ENCODE data around the gene RALGAPA2. TPM values are rescaled to one million over a fixed set of nuclear protein-coding genes. Genes with fewer than 3 reads are reported as not detected.

RALGAPA2 gene
- polyA plus RNA-seq, 4 donors, result 7.6 to 34.3 (median 17.7) TPM

DNA sequence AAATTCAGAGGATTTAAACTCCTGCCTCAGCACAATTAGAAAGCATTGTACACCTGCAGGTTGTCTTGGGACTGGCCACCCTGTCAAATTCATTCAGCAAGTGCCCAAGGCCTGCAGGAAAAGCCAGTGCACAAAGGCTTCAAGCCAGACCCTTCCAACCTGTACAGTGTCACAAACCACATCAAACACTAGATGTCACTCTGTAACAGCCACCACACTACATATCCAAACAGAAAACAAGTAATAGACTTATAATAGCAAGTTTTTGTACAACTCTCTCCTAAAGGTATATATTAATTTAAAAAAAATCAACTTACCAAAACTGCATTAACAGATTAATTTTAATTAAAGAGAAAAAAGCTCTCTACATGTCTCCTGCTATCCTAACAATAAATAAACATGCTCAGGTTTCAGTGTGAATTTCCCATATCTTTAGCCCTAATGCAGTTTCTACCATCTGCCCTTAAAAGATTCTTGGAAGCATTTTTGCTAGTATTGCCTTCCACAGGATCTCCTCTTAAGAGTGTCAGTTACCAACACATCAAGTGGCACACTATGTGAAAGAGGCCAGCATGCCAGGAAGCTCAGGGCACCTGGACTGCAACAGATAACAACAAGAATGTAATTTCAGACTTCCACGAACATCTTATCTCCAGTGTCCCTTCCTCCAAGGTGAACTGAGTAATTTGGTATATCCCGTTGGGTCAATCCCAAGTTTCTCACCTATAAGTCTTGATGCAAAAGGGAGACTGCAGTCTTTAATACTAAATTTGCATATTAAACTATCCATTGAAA lies 47.5 kb downstream of the RALGAPA2 start:
- 19 to 52% (median 28%) methylated on average over 2 of the region's 2 CpGs for WGBS, 3 donors
- no peaks in the 10 kb centered on the region for H3K27me3 ChIP-seq (ENCODE audit: control insufficient read depth in 3 of 3, insufficient read depth in 3 of 3, low read length in 3 of 3)
- peaks cover 0 to 3% (median 0%) of the 10 kb centered on the region in 3 donors for H3K4me1 ChIP-seq (ENCODE audit: control insufficient read depth in 3 of 3, insufficient read depth in 2 of 3, low read depth in 1 of 3, low read length in 2 of 3)
- H3K4me3 ChIP-seq (ENCODE audit: low read depth in 1 of 3, low read length in 3 of 3), result no peak overlapping the region
- DNase-seq (peak; percentile 41 to 43), FAIRE-seq (no peak)
- H3K36me3 ChIP-seq (ENCODE audit: control insufficient read depth in 3 of 3, insufficient read depth in 2 of 3, low read depth in 1 of 3, low read length in 3 of 3), result no peaks in the 10 kb centered on the region
- H3K9me3 ChIP-seq (ENCODE audit: control insufficient read depth in 2 of 2, insufficient read depth in 1 of 2, low read depth in 1 of 2, low read length in 1 of 2), result no peaks in the 10 kb centered on the region
- no peak overlapping the region for H3K27ac ChIP-seq (ENCODE audit: low read depth in 1 of 3, low read length in 2 of 3)

- Histone ChIP-seq H3K27ac (ENCODE audit: low read depth in 1 of 3, low read length in 2 of 3) (no peak overlapping the region), H3K36me3 (ENCODE audit: control insufficient read depth in 3 of 3, insufficient read depth in 2 of 3, low read depth in 1 of 3, low read length in 3 of 3) (no peaks in the 10 kb centered on the region), H3K4me1 (ENCODE audit: control insufficient read depth in 3 of 3, insufficient read depth in 2 of 3, low read depth in 1 of 3, low read length in 2 of 3) (peaks cover 0 to 3% (median 0%) of the 10 kb centered on the region in 3 donors), H3K9me3 (ENCODE audit: control insufficient read depth in 2 of 2, insufficient read depth in 1 of 2, low read depth in 1 of 2, low read length in 1 of 2) (no peaks in the 10 kb centered on the region), H3K4me3 (ENCODE audit: low read depth in 1 of 3, low read length in 3 of 3) (no peak overlapping the region), H3K27me3 (ENCODE audit: control insufficient read depth in 3 of 3, insufficient read depth in 3 of 3, low read length in 3 of 3) (no peaks in the 10 kb centered on the region)
- FAIRE-seq (no peak), DNase-seq (no peak)
- 78 to 86% (median 84%) methylated on average over 3 of the region's 3 CpGs for WGBS, 3 donors
Measured at GRCh38 chr20:20663841-20664240, 48.6 kb downstream of the RALGAPA2 start.

GRCh38 chr20:20658871-20659431 lies 53.5 kb downstream of the RALGAPA2 start:
- FAIRE-seq, result no peak
- no peak overlapping the region for H3K27ac ChIP-seq (ENCODE audit: low read depth in 1 of 3, low read length in 2 of 3)
- 73 to 84% (median 82%) methylated on average over 4 of the region's 4 CpGs for WGBS, 3 donors

GRCh38 chr20:20658123-20658522 lies 54.3 kb downstream of the RALGAPA2 start:
- FAIRE-seq (no peak), DNase-seq (no peak)
- Histone ChIP-seq H3K27ac (ENCODE audit: low read depth in 1 of 3, low read length in 2 of 3) (no peak overlapping the region), H3K4me1 (ENCODE audit: control insufficient read depth in 3 of 3, insufficient read depth in 2 of 3, low read depth in 1 of 3, low read length in 2 of 3) (no peaks in the 10 kb centered on the region), H3K36me3 (ENCODE audit: control insufficient read depth in 3 of 3, insufficient read depth in 2 of 3, low read depth in 1 of 3, low read length in 3 of 3) (peaks cover 0 to 6% (median 1%) of the 10 kb centered on the region in 3 donors), H3K27me3 (ENCODE audit: control insufficient read depth in 3 of 3, insufficient read depth in 3 of 3, low read length in 3 of 3) (no peaks in the 10 kb centered on the region), H3K4me3 (ENCODE audit: low read depth in 1 of 3, low read length in 3 of 3) (no peak overlapping the region), H3K9me3 (ENCODE audit: control insufficient read depth in 2 of 2, insufficient read depth in 1 of 2, low read depth in 1 of 2, low read length in 1 of 2) (no peaks in the 10 kb centered on the region)

More at GRCh38 chr20:20658871-20659431, 53.5 kb downstream of the RALGAPA2 start:
- Histone ChIP-seq H3K4me1 (ENCODE audit: control insufficient read depth in 3 of 3, insufficient read depth in 2 of 3, low read depth in 1 of 3, low read length in 2 of 3) (no peaks in the 10 kb centered on the region), H3K36me3 (ENCODE audit: control insufficient read depth in 3 of 3, insufficient read depth in 2 of 3, low read depth in 1 of 3, low read length in 3 of 3) (peaks cover 0 to 6% (median 1%) of the 10 kb centered on the region in 3 donors), H3K27me3 (ENCODE audit: control insufficient read depth in 3 of 3, insufficient read depth in 3 of 3, low read length in 3 of 3) (no peaks in the 10 kb centered on the region), H3K9me3 (ENCODE audit: control insufficient read depth in 2 of 2, insufficient read depth in 1 of 2, low read depth in 1 of 2, low read length in 1 of 2) (no peaks in the 10 kb centered on the region), H3K4me3 (ENCODE audit: low read depth in 1 of 3, low read length in 3 of 3) (no peak overlapping the region)
- DNase-seq, result no peak

DNA sequence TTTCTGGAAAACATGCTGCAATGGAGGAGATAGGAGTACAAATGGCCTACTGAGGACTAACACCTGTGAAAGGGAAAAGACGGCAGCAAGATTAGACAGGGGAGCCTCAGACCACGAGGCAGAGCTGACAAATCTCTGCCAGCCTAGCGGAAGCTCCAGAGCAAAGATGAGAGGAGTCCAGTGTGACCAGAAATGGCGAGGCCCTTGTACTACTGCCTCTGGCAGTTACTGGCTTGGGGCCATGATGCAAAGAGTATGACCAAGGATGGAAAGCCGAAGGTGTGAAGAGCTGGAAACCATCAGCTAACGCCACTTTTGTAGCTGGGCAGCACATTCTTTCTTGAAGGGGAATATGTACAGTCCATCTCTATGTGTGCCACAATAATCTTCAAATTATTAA lies 55.4 kb downstream of the RALGAPA2 start:
- Histone ChIP-seq H3K36me3 (ENCODE audit: control insufficient read depth in 3 of 3, insufficient read depth in 2 of 3, low read depth in 1 of 3, low read length in 3 of 3) (peaks cover 0 to 6% (median 1%) of the 10 kb centered on the region in 3 donors), H3K27ac (ENCODE audit: low read depth in 1 of 3, low read length in 2 of 3) (no peak overlapping the region), H3K27me3 (ENCODE audit: control insufficient read depth in 3 of 3, insufficient read depth in 3 of 3, low read length in 3 of 3) (no peaks in the 10 kb centered on the region), H3K4me1 (ENCODE audit: control insufficient read depth in 3 of 3, insufficient read depth in 2 of 3, low read depth in 1 of 3, low read length in 2 of 3) (no peaks in the 10 kb centered on the region), H3K4me3 (ENCODE audit: low read depth in 1 of 3, low read length in 3 of 3) (no peak overlapping the region), H3K9me3 (ENCODE audit: control insufficient read depth in 2 of 2, insufficient read depth in 1 of 2, low read depth in 1 of 2, low read length in 1 of 2) (no peaks in the 10 kb centered on the region)
- DNase-seq (no peak), FAIRE-seq (no peak)
- 92 to 95% (median 95%) methylated on average over 6 of the region's 6 CpGs for WGBS, 3 donors

DNA sequence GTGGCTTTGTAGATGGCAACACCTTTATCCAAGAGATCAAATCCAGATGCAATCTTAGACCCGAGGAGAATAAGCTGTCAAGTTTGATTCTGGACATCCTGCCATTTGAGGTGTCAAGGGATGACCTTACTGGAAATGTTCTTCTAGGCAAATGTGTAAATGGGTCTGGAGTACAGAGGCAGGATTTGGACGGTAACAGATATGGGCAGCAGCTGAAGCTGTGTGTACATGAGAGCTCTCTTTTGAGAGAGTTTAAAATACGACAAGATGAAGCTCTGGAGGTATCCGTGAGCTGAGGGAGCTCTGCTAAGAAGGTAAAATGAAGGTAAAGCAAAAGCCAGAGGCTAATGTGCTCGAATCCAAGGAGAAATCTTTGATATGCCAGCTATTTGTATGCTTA lies 56.6 kb downstream of the RALGAPA2 start:
- peaks cover 0 to 6% (median 1%) of the 10 kb centered on the region in 3 donors for H3K36me3 ChIP-seq (ENCODE audit: control insufficient read depth in 3 of 3, insufficient read depth in 2 of 3, low read depth in 1 of 3, low read length in 3 of 3)
- H3K4me3 ChIP-seq (ENCODE audit: low read depth in 1 of 3, low read length in 3 of 3), result no peak overlapping the region
- FAIRE-seq (no peak), DNase-seq (no peak)
- no peak overlapping the region for H3K27ac ChIP-seq (ENCODE audit: low read depth in 1 of 3, low read length in 2 of 3)
- no peaks in the 10 kb centered on the region for H3K27me3 ChIP-seq (ENCODE audit: control insufficient read depth in 3 of 3, insufficient read depth in 3 of 3, low read length in 3 of 3)
- no peaks in the 10 kb centered on the region for H3K9me3 ChIP-seq (ENCODE audit: control insufficient read depth in 2 of 2, insufficient read depth in 1 of 2, low read depth in 1 of 2, low read length in 1 of 2)
- no peaks in the 10 kb centered on the region for H3K4me1 ChIP-seq (ENCODE audit: control insufficient read depth in 3 of 3, insufficient read depth in 2 of 3, low read depth in 1 of 3, low read length in 2 of 3)
- WGBS, 3 donors, result 89 to 92% (median 90%) methylated on average over 5 of the region's 5 CpGs

- Histone ChIP-seq H3K27me3 (ENCODE audit: control insufficient read depth in 3 of 3, insufficient read depth in 3 of 3, low read length in 3 of 3) (no peaks in the 10 kb centered on the region), H3K36me3 (ENCODE audit: control insufficient read depth in 3 of 3, insufficient read depth in 2 of 3, low read depth in 1 of 3, low read length in 3 of 3) (peaks cover 0 to 7% (median 0%) of the 10 kb centered on the region in 3 donors), H3K4me1 (ENCODE audit: control insufficient read depth in 3 of 3, insufficient read depth in 2 of 3, low read depth in 1 of 3, low read length in 2 of 3) (no peaks in the 10 kb centered on the region), H3K4me3 (ENCODE audit: low read depth in 1 of 3, low read length in 3 of 3) (no peak overlapping the region), H3K27ac (ENCODE audit: low read depth in 1 of 3, low read length in 2 of 3) (no peak overlapping the region), H3K9me3 (ENCODE audit: control insufficient read depth in 2 of 2, insufficient read depth in 1 of 2, low read depth in 1 of 2, low read length in 1 of 2) (no peaks in the 10 kb centered on the region)
- FAIRE-seq (no peak), DNase-seq (no peak)
- WGBS, 3 donors, result 91 to 96% (median 94%) methylated on average over 4 of the region's 4 CpGs
Measured at GRCh38 chr20:20649945-20650344, 62.5 kb downstream of the RALGAPA2 start.

DNA sequence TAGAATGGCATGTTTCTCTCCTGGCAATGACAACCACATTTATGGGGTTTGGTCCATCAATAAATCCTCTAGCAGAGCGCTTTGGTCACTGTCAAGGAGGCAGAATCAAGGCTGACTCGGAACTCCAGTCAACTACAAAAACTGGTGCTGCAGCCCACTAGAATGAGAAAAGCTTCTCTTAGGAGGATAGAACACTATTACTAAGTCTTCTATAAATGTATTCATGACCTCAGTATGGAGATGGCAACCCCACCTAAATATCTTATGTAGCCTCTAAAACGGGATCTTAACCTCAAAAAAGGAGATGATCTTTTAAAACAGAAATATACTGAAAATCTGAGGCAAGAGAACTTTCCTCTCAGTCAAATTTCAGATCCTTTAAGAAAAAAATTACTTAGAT lies 68.5 kb downstream of the RALGAPA2 start:
- H3K36me3 ChIP-seq (ENCODE audit: control insufficient read depth in 3 of 3, insufficient read depth in 2 of 3, low read depth in 1 of 3, low read length in 3 of 3), result peaks cover 5 to 7% (median 6%) of the 10 kb centered on the region in 3 donors
- 87 to 91% (median 90%) methylated on average over 3 of the region's 3 CpGs for WGBS, 3 donors
- H3K27ac ChIP-seq (ENCODE audit: low read depth in 1 of 3, low read length in 2 of 3), result no peak overlapping the region
- no peaks in the 10 kb centered on the region for H3K27me3 ChIP-seq (ENCODE audit: control insufficient read depth in 3 of 3, insufficient read depth in 3 of 3, low read length in 3 of 3)
- DNase-seq, result no peak
- FAIRE-seq, result no peak
- no peaks in the 10 kb centered on the region for H3K9me3 ChIP-seq (ENCODE audit: control insufficient read depth in 2 of 2, insufficient read depth in 1 of 2, low read depth in 1 of 2, low read length in 1 of 2)
- no peak overlapping the region for H3K4me3 ChIP-seq (ENCODE audit: low read depth in 1 of 3, low read length in 3 of 3)
- H3K4me1 ChIP-seq (ENCODE audit: control insufficient read depth in 3 of 3, insufficient read depth in 2 of 3, low read depth in 1 of 3, low read length in 2 of 3), result no peaks in the 10 kb centered on the region
